ENCODE data around the gene TSPAN8. TPM values are rescaled to one million over a fixed set of nuclear protein-coding genes. Genes with fewer than 3 reads are reported as not detected.

Gene TSPAN8
- total and polyA plus RNA-seq, 10 of the 15 experiments (the other 5 are each of a cell fraction or from before 2014, with no cell fraction given), result 0.16 to 0.49 TPM; not detected in 8

GRCh38 chr12:71135077-71135811 is 22.6 kb downstream of the TSPAN8 start:
- no peaks in the 10 kb centered on the region for H4K20me1 ChIP-seq (ENCODE audit: control insufficient read depth, insufficient read depth)
- H2AFZ ChIP-seq (ENCODE audit: control insufficient read depth, low read depth, low read length), result no peak overlapping the region
- H3K4me1 ChIP-seq (ENCODE audit: control insufficient read depth, insufficient read depth, low read length), result no peaks in the 10 kb centered on the region
- DNase-seq (ENCODE audit: low read depth, low spot score) (no peak), ATAC-seq (no peak), FAIRE-seq (no peak)
- H3K36me3 ChIP-seq (ENCODE audit: control insufficient read depth in 2 of 2, insufficient read depth in 2 of 2, low read length in 1 of 2), result no peaks in the 10 kb centered on the region
- no peaks in the 10 kb centered on the region for H3K79me2 ChIP-seq (ENCODE audit: control insufficient read depth, insufficient read depth, low read length)
- H3K27me3 ChIP-seq (replicated peaks in 1 of 2; ENCODE audit: control insufficient read depth in 2 of 2, insufficient read depth in 2 of 2, low read length in 1 of 2), result no peaks in the 10 kb centered on the region
- no peaks in the 10 kb centered on the region for H3K9me3 ChIP-seq (replicated peaks; ENCODE audit: control insufficient read depth, insufficient read depth, low read length)
- POLR2A ChIA-PET, result no interaction called here
- no peak overlapping the region for H3K27ac ChIP-seq (ENCODE audit: control insufficient read depth, insufficient read depth)
- intact Hi-C loops (cut with micrococcal nuclease; ENCODE audit: unreplicated experiment), result no loop called here
- RAD21 ChIA-PET (ENCODE audit: unreplicated experiment), result no interaction called here
- H3K9ac ChIP-seq (ENCODE audit: control insufficient read depth, insufficient read depth, low read length), result no peak overlapping the region
- WGBS (ENCODE audit: insufficient coverage, insufficient replicate concordance, low lambda C conversion rate, missing lambda C conversion rate), result 0% methylated on average over 2 of the region's 2 CpGs
- no peak overlapping the region for H3K4me3 ChIP-seq
- SMC1A ChIA-PET (ENCODE audit: uncharacterized antibody, unreplicated experiment), result no interaction called here
- BruUV-seq (replicated peaks), result no TSS peak
- CTCF ChIA-PET, result interaction anchor here (0.6 to 0.7 kb wide), 2 partner anchors 401 to 803 kb away, joined by 3 read pairs; no protein-coding TSS in a partner anchor
- in situ Hi-C loops (cut with MboI), result no loop called here
- TF ChIP-seq EGR1 (IDR thresholded peaks at IDR 0.05; ENCODE audit: borderline replicate concordance in 1 of 2, low read depth in 2 of 2, low read length in 2 of 2) (no peak), RCOR1 (conservative IDR thresholded peaks at IDR 0.05; ENCODE audit: low read depth, low read length) (no peak), IRF3 (IDR thresholded peaks at IDR 0.05) (no peak), CEBPB (IDR thresholded peaks at IDR 0.05; ENCODE audit: borderline replicate concordance in 1 of 2, low read depth in 2 of 2, low read length in 2 of 2) (no peak), SMAD5 (IDR thresholded peaks at IDR 0.05; ENCODE audit: low read depth) (no peak), NFYB (IDR thresholded peaks at IDR 0.05; ENCODE audit: insufficient read depth, low read depth, low read length) (no peak), ZBTB33 (IDR thresholded peaks at IDR 0.05) (no peak), KLF5 (IDR thresholded peaks at IDR 0.05; ENCODE audit: partially characterized antibody) (no peak), CBX5 (IDR thresholded peaks at IDR 0.05; ENCODE audit: low read depth) (no peak), GABPA (IDR thresholded peaks at IDR 0.05; ENCODE audit: low read depth) (no peak), ZBTB11 (CRISPR knock-in tag; IDR thresholded peaks at IDR 0.05) (no peak), E4F1 (IDR thresholded peaks at IDR 0.05; ENCODE audit: borderline replicate concordance, partially characterized antibody) (no peak), CHD2 (IDR thresholded peaks at IDR 0.05; ENCODE audit: borderline replicate concordance, low read depth, low read length) (no peak)
- H3K4me2 ChIP-seq (ENCODE audit: control insufficient read depth, insufficient read depth), result no peak overlapping the region
